Prostate gland (tissue), 2 donors: ENCODE measurements around the gene SRR.
"Not testable (repeated sequence)": the region's sequence is repeated elsewhere in the genome, so short reads cannot be mapped to it uniquely, and the experiment has no call there.

Experiments
- POLR2A ChIP-seq: fragments of 450-650 bp; IDR thresholded peaks from one replicate; pipeline ENCODE4 v1.6.1; 2016; ENCODE audit warnings: antibody characterized with exemption, mild to moderate bottlenecking
- POLR2AphosphoS5 ChIP-seq: sonication (generic); formaldehyde crosslinking; IDR thresholded peaks from one replicate; pipeline ENCODE4 v1.6.1; 2017; ENCODE audit warnings: antibody characterized with exemption
- TF ChIP-seq, protein P1 (sequence below), 4 experiments: fragments of 200-600 bp in 2 of 4; fragments of 450-650 bp in 2 of 4; sonication (generic) in 2 of 4; IDR thresholded peaks; 1 replicate in 3 of 4; 2 replicates in 1 of 4; pipeline ENCODE4 v1.5.1; 2016 to 2019; ENCODE audit warnings: antibody characterized with exemption in 4 of 4, mild to moderate bottlenecking in 2 of 4, moderate library complexity in 2 of 4

DNA sequence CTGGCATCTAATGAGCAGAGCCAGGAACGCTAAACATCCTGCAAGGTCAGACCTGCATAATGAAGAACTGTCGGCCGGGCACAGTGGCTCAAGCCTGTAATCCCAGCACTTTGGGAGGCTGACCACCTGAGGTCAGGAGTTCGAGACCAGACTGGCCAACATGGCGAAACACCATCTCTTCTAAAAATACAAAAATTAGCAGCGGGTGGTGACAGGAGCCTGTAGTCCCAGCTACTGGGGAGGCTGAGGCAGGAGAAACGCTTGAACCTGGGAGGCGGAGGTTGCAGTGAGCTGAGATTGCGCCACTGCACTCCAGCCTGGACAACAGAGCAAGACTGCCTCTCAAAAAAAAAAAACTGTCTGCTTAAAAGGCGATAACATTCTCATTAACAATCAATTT lies 38.6 kb upstream of the SRR start:
- TF ChIP-seq, protein P1, sequence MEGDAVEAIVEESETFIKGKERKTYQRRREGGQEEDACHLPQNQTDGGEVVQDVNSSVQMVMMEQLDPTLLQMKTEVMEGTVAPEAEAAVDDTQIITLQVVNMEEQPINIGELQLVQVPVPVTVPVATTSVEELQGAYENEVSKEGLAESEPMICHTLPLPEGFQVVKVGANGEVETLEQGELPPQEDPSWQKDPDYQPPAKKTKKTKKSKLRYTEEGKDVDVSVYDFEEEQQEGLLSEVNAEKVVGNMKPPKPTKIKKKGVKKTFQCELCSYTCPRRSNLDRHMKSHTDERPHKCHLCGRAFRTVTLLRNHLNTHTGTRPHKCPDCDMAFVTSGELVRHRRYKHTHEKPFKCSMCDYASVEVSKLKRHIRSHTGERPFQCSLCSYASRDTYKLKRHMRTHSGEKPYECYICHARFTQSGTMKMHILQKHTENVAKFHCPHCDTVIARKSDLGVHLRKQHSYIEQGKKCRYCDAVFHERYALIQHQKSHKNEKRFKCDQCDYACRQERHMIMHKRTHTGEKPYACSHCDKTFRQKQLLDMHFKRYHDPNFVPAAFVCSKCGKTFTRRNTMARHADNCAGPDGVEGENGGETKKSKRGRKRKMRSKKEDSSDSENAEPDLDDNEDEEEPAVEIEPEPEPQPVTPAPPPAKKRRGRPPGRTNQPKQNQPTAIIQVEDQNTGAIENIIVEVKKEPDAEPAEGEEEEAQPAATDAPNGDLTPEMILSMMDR (IDR thresholded peaks at IDR 0.05): not testable (repeated sequence)
- not testable (repeated sequence) for TF ChIP-seq POLR2AphosphoS5, POLR2A
